SK-MEL-5 (cell line): ENCODE results near the gene RNF227. TPM values are rescaled to one million over a fixed set of nuclear protein-coding genes. Genes with fewer than 3 reads are reported as not detected.

Source experiments
- DNase-seq: peaks from one replicate; pipeline ENCODE4 v3.0.0-alpha.2; 2016; ENCODE audit warnings: low read depth, low spot score
- in situ Hi-C: cut with HindIII; loops from 2 replicates; pipeline ENCODE4 v1.10.0; 2016; ENCODE audit warnings: low sequenced_read_pairs, high pct_unique_total_duplicates, low pct_unique_long_range_greater_than_20kb
- total RNA-seq: library from RNA; depleted of rRNA; stranded (reverse); fragments of >200 nt; shearing (Covaris generic); gene quantifications from 2 replicates; pipeline ENCODE4 v1.2.3, GENCODE V29; 2014

RNF227 gene
- total RNA-seq, 1 experiment from 2014 or later = 4.3 TPM

DNA sequence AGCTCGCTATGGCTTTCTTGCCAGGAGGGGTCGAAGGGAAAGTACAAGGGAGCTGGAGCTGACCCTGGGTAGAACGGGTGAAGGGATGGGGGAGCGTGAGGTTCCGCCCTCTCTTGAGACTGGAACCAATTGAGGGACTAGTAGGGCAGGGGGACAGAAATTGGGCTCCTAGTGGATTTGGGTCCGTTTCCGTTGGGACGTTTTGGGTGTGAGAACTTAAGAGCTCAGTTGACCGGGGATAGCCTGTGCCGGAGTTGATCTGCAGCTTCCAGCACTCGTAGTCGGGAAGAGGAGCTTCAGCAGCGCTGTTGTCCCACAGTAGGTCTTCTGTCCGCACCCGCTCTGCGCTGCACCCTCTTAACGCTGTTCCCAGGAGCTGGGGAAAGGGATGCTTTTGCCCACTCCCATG, 16.4 kb upstream of the RNF227 start:
- DNase-seq = peak; percentile 21
- in situ Hi-C loops = no loop called here

GRCh38 chr17:7931709-7932482, 15.8 kb upstream of the RNF227 start, which contains the start of the genes CNTROB and TRAPPC1:
Gene CNTROB (plus strand): TSS chr17:7932206. CDS start chr17:7933080, 874 bp downstream.
Gene TRAPPC1 (minus strand): TSS chr17:7931946. CDS start chr17:7931829, 117 bp downstream.
- in situ Hi-C loops = no loop called here
- peak; percentile 99 for DNase-seq

GRCh38 chr17:7930841-7931631, 14.9 kb upstream of the RNF227 start:
- DNase-seq = no peak
- in situ Hi-C loops = no loop called here

DNA sequence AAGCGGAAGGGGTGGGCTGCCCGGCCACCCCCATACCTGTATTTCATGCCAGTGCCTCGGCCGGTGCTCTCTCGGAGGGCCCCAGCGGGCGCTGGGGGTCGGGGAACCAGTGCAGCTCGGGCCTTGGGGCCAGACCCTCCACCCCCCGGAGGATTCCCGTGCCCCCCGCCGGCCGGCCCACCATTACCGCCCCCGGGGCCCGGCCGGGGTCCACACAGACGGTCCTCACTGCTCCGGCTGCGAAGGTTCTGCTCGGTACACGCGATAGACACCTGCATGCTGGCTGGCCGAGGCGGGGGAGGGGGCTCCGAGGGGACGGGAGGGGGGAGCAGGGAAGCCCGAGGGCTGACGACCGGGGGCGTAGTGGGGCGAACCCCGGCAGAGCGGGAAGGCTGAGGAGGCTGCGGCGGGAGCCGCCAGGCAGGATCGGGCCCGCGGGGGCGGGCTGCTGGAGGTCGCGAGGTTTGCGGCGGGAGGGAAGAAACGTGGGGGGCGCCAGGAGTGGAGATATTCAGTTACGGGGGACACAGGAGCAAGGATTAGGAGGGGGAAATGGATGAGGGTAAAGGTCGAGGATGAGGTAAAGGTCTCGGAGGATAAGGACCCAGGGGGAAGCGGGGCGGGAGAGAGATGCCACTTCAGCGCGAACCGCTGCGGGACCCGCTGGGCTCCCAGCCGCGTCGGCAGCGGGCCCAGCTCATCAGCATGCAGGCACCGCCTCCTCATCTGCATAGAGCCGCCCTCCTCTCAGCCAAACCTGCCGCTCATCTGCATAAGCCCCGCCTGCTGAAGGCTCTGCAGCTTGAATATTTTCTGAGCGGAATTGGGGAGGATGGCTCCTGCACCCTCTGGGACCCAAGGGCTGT, 13.3 kb upstream of the RNF227 start, which contains the start of gene KCNAB3:
Gene KCNAB3, minus strand, starts transcription at position 699 of the 866 bp plus-strand sequence. Its CDS starts 421 bp downstream, at position 278.
- DNase-seq = no peak
- in situ Hi-C loops = no loop called here

GRCh38 chr17:7927596-7927995, 11.5 kb upstream of the RNF227 start:
- in situ Hi-C loops = no loop called here
- no peak for DNase-seq

DNA sequence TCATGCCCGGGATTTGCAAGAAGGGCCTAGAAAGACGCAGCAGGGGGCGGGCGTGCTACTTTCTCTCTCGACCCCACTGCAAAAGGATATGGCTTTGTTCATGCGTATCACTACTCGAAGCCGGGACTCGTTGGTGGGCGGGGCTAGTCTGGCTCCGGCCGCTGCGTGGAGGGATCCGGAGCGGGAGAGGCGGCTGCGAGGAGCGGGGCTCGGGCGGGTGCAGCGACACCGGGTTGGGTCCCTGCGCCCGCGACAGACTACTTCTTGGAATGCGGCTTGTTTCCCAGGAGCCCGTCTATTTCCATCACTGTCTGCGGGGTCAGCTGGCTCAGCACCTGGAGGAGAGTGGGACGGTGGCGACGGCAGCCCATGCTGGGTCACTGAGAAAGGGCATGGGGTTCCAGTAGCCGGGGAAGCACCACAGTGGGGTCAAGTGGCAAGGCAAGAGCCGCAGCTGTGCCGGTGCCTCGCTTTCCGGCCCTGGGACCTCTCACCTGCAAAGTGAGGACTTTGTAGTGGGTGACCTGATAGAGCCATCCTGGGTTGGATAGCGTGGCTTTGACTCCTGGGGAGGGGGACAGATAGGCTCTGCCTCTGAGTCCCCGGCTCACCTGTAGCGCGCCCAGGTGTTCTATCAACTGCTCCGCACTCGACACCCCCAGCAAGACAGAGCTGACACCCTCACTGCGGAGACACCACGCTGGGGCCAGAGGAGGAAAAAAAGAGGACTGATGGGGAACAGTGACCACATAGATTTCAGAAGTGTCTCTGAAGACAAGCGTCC, 6.9 kb upstream of the RNF227 start:
- peak; percentile 67 for DNase-seq

GRCh38 chr17:7922269-7922844, 6.3 kb upstream of the RNF227 start:
- in situ Hi-C loops = no loop called here
- DNase-seq = no peak

More for the DNA sequence above, 6.9 kb upstream of the RNF227 start:
- in situ Hi-C loops = no loop called here

GRCh38 chr17:7916808-7917207, 719 bp upstream of the RNF227 start:
- in situ Hi-C loops = no loop called here
- DNase-seq = no peak

DNA sequence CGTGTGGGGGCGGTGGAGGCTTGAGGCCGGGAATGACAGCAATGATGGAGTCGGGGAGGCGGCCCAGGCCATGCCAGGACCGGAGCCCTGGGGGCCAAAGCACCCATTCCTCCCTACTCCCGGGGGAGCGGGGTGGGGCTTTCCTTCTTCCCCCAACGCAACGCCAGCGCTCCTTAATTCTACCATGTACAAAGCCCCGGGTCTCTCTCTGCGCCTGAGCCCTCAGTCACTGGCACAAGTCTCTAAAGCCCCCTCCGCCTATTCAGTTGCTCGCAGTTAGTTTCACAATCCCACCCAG, 245 bp upstream of the RNF227 start:
- no peak for DNase-seq
- in situ Hi-C loops = no loop called here

DNA sequence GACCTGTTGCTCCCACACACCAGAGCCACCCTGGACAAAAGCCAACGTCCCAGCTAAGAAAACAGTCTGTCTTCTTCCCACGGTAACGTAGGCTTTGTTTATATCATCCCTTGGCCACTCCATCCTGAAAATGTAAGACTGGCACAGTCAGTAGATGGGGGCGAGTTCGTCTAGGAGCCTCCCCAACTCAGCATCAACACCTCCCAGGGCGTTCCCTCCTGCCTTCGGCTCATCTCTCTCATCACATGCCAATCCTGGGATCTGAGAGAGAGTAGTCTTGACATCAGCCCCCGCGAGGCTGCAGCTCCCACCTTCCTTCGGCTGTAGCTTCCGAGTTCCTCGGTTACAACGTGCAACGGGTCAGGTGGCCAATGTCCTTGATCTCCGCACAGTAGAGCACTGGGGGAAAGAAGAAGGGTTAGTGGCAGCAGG, 894 bp downstream of the RNF227 start:
- in situ Hi-C loops = no loop called here
- DNase-seq = no peak

DNA sequence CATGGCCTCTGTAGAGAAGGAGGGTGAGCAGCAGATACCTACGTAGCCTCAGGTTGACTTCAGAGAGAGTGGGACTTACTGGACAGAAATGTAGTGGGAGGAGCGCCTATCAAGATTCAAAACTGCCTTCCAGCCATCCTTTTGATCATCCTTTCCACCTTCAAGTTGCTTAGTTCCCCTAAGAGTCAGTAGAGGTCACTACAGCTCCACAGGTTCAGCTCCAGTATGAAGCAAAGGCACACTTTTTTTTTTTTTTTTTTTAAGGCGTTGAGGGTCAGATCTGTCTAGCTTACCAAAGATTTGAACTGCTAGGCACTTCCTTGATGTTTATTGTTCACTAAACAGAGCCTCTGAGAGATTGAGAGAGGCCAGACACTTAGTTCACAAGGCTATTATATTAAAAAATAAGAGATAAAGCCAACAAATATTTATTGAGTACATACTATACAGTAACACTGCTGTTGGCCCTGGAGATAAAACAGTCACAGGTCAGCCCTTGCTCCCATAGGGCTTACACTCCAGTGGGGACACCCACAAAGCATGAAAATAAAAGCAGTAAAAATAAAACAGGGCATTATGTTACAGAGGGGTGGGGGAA, 3.1 kb downstream of the RNF227 start:
- peak; percentile 93 for DNase-seq
- in situ Hi-C loops = no loop called here

- in situ Hi-C loops = no loop called here
- DNase-seq = no peak
Observed at GRCh38 chr17:7911116-7911515, 5.0 kb downstream of the RNF227 start.

- in situ Hi-C loops = no loop called here
- DNase-seq = no peak
Observed at GRCh38 chr17:7910711-7911110, 5.4 kb downstream of the RNF227 start.

DNA sequence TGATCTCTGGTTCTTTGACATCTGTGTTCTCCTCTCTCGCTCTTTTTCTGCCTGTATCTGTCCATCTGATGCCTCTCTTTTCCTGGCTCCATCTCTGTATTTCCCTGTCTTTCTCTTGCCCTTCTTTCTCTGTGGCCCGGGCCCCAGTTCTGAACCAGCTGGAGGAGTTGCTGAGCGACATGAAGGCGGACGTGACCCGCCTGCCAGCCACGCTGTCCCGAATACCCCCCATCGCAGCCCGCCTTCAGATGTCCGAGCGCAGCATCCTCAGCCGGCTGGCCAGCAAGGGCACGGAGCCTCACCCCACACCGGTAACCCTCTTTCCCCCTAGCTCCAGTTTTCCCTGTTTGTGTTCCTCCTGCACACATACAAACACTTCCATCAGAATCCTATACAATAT, 5.8 kb downstream of the RNF227 start:
- in situ Hi-C loops = no loop called here
- no peak for DNase-seq

DNA sequence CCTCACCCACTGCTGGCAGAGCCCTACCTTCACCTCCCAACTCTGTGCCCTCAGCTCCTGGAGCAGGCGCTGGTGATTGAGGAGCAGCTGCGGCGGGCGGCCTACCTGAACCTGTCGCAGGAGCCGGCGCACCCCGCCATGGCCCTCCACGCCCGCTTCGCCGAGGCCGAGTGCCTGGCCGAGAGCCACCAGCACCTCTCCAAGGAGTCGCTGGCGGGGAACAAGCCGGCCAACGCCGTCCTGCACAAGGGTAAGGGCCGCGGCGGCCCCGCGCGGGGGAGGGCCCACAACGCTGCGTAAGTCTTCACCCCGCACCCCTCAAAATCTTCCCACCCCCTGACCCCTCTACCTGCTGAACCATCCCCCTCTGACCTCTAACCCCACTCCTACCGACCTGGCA, 7.0 kb downstream of the RNF227 start:
- in situ Hi-C loops = no loop called here
- no peak for DNase-seq
